MM.1S (cell line): ENCODE measurements around the gene FAM78B.

Experiments used
- DNase-seq: peaks from one replicate; pipeline ENCODE4 v3.0.0-alpha.2; 2015
- H2AFZ ChIP-seq: fragments of 300-600 bp; sonication (generic); 2 replicates; pipeline ENCODE4 v1.6.0; 2016; ENCODE audit warnings: antibody characterized with exemption, low read length
- H3F3A ChIP-seq: fragments of 300-600 bp; sonication (generic); 2 replicates; pipeline ENCODE4 v1.6.1; 2016; ENCODE audit warnings: mild to moderate bottlenecking, antibody characterized with exemption, low read length, moderate library complexity, mixed read lengths; ENCODE audit not compliant: insufficient read depth
- H3K27ac ChIP-seq: fragments of 300-600 bp; sonication (generic); 2 replicates; pipeline ENCODE4 v1.5.1; 2016; ENCODE audit warnings: mild to moderate bottlenecking, low read length
- H3K27me3 ChIP-seq: fragments of 300-600 bp; sonication (generic); replicated peaks from 2 replicates; pipeline ENCODE4 v1.6.0; 2016; ENCODE audit warnings: low read length; ENCODE audit not compliant: insufficient read depth
- H3K36me3 ChIP-seq: fragments of 300-600 bp; sonication (generic); replicated peaks from 2 replicates; pipeline ENCODE4 v1.6.1; 2016; ENCODE audit warnings: mild to moderate bottlenecking, low read length, mixed read lengths; ENCODE audit not compliant: insufficient read depth
- H3K4me1 ChIP-seq: fragments of 300-600 bp; sonication (generic); 2 replicates; pipeline ENCODE4 v1.6.1; 2016; ENCODE audit warnings: low read length, mixed read lengths
- H3K4me2 ChIP-seq: fragments of 300-600 bp; sonication (generic); 2 replicates; pipeline ENCODE4 v1.6.0; 2016; ENCODE audit warnings: low read depth, low read length
- H3K4me3 ChIP-seq: fragments of 300-600 bp; sonication (generic); 2 replicates; pipeline ENCODE4 v1.5.1; 2016; ENCODE audit warnings: low read length, mixed read lengths
- H3K79me2 ChIP-seq: fragments of 300-600 bp; sonication (generic); 2 replicates; pipeline ENCODE4 v1.6.1; 2016; ENCODE audit warnings: mixed run types, low read length, mixed read lengths
- H3K9ac ChIP-seq: fragments of 300-600 bp; sonication (generic); 2 replicates; pipeline ENCODE4 v1.6.1; 2016; ENCODE audit warnings: low read length, mixed read lengths
- H3K9me2 ChIP-seq: fragments of 300-600 bp; sonication (generic); replicated peaks from 2 replicates; pipeline ENCODE4 v1.6.1; 2016; ENCODE audit warnings: mild to moderate bottlenecking, low read length, mixed read lengths; ENCODE audit not compliant: insufficient read depth
- H3K9me3 ChIP-seq: fragments of 300-600 bp; sonication (generic); replicated peaks from 2 replicates; pipeline ENCODE4 v1.6.1; 2016; ENCODE audit warnings: mild to moderate bottlenecking, low read length, mixed read lengths; ENCODE audit not compliant: insufficient read depth
- H4K20me1 ChIP-seq: fragments of 300-600 bp; sonication (generic); 2 replicates; pipeline ENCODE4 v1.6.1; 2016; ENCODE audit warnings: mild to moderate bottlenecking, low read length, moderate library complexity, mixed read lengths; ENCODE audit not compliant: insufficient read depth
- CTCF ChIP-seq: fragments of 300-600 bp; sonication (generic); IDR thresholded peaks from 2 replicates; pipeline ENCODE4 v1.5.1; 2016; ENCODE audit warnings: antibody characterized with exemption, low read length, mixed read lengths
- EZH2 ChIP-seq: fragments of 300-600 bp; sonication (generic); optimal IDR thresholded peaks from 2 replicates; pipeline ENCODE3; 2017; ENCODE audit warnings: low read depth, mild to moderate bottlenecking, antibody characterized with exemption, low read length, mixed read lengths
- EZH2phosphoT487 ChIP-seq: fragments of 300-600 bp; sonication (generic); IDR thresholded peaks from 2 replicates; pipeline ENCODE4 v1.6.1; 2018; ENCODE audit warnings: antibody characterized with exemption, low read length

FAM78B gene

DNA sequence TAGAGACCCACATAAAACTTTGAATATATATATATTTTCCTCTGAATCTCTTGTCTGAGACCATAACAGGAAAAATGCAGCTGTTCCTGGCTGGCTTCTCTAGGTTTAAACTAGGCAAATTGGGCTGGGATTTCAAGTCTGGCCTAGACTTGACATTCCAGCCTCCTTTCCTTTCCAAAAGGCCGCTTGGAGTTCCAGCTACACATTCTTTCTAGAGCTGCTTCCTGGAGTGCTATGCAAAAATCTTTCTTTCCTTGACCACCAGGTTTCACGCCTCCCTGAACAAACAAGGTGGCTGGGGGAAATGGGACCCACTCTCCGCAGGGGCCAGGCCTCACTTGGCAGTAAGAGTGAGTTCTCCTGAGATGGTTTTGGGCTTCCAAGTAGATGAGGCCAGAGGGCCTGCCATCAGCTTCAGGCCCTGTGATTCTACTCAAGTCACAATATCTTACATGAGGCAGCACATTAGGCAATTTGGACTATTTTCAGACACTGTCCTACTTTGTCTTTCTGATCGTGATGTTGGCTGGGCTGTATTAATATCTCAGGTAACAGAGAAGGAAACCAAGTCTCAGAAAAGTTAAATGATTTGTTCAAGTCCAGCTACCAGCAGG lies 102.4 kb downstream of the FAM78B start:
- no peaks in the 10 kb centered on the region for H3K27me3 ChIP-seq
- no peak overlapping the region for H3K9ac ChIP-seq
- H3K4me2 ChIP-seq = no peak overlapping the region
- TF ChIP-seq EZH2 = no peak
- TF ChIP-seq EZH2phosphoT487 = no peak
- no peak for TF ChIP-seq CTCF
- no peak for DNase-seq
- no peaks in the 10 kb centered on the region for H3K9me2 ChIP-seq
- no peaks in the 10 kb centered on the region for H3F3A ChIP-seq
- no peaks in the 10 kb centered on the region for H4K20me1 ChIP-seq
- H3K36me3 ChIP-seq = no peaks in the 10 kb centered on the region
- H2AFZ ChIP-seq = no peak overlapping the region
- no peaks in the 10 kb centered on the region for H3K4me1 ChIP-seq
- no peak overlapping the region for H3K4me3 ChIP-seq
- no peaks in the 10 kb centered on the region for H3K79me2 ChIP-seq
- no peaks in the 10 kb centered on the region for H3K9me3 ChIP-seq
- no peak overlapping the region for H3K27ac ChIP-seq

DNA sequence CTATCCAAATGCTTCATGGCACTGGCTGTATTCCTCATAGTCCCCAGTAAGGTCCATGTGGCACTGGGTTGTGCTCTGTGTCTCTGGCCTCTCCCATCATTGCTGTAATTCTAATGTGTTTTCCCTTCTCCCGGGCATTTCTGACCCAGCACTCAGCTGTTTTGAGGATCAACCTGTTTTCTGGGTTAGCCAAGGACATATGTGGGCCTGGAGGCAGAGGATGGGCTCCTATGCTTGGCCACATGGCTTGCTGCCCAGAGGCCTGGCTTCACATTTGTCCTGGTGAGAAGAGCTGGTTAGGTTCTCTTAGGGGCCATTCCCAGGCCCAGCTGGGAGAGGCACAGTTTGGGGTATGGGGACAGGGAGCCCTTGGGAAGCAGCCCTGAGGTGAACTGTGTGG lies 103.1 kb downstream of the FAM78B start:
- Histone ChIP-seq H2AFZ (no peak overlapping the region), H3K36me3 (no peaks in the 10 kb centered on the region)

DNA sequence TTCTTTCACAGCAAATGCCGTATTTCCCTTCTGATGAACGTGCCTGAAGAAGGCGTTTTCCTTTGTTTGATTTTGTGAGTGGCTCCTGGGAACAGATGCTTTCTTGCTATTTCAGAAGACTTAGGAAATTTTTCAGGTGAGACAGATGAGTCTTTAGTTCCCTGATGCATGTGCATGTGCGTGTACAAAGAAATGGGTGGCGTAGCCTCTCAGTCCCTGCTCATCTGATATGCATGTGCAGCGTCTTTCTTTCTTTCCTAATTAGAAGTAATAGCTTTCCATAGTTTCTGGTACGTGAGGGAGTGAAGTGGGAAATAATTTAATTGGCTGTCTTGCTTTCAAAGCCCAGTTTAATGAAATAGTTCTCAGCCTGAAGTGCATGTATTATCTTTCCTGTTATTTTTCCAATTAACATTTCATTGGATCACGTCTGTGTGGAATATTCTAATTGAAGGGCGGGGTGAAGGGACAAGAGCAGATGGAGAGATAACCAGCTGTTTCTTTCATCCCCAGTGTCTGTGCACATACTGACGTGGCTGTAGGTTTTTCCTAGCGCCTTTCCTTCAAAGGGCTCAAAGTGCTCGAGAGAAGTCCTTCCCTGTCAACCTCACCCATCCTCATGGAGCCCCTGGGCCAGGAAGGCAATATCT lies 104.3 kb downstream of the FAM78B start:
- Histone ChIP-seq H3K4me1 (no peaks in the 10 kb centered on the region), H3K27me3 (no peaks in the 10 kb centered on the region), H3F3A (no peaks in the 10 kb centered on the region), H3K9me2 (no peaks in the 10 kb centered on the region), H4K20me1 (no peaks in the 10 kb centered on the region), H3K27ac (no peak overlapping the region), H3K4me3 (no peak overlapping the region), H2AFZ (no peak overlapping the region), H3K4me2 (no peak overlapping the region), H3K9ac (no peak overlapping the region), H3K79me2 (no peaks in the 10 kb centered on the region), H3K9me3 (no peaks in the 10 kb centered on the region), H3K36me3 (no peaks in the 10 kb centered on the region)
- no peak for TF ChIP-seq EZH2phosphoT487
- TF ChIP-seq CTCF = no peak
- TF ChIP-seq EZH2 = no peak
- no peak for DNase-seq

More for the DNA sequence above, 103.1 kb downstream of the FAM78B start:
- DNase-seq = no peak
- Histone ChIP-seq H3K4me1 (no peaks in the 10 kb centered on the region), H3K27ac (no peak overlapping the region), H3K9me2 (no peaks in the 10 kb centered on the region), H3K4me2 (no peak overlapping the region), H3K9me3 (no peaks in the 10 kb centered on the region), H4K20me1 (no peaks in the 10 kb centered on the region), H3F3A (no peaks in the 10 kb centered on the region), H3K79me2 (no peaks in the 10 kb centered on the region), H3K27me3 (no peaks in the 10 kb centered on the region), H3K9ac (no peak overlapping the region), H3K4me3 (no peak overlapping the region)
- TF ChIP-seq EZH2phosphoT487 = no peak
- TF ChIP-seq EZH2 = no peak
- no peak for TF ChIP-seq CTCF
